ENCODE measurements around the gene EFNA1.
"Not testable (repeated sequence)": the region's sequence is repeated elsewhere in the genome, so short reads cannot be mapped to it uniquely, and the experiment has no call there.

Gene EFNA1

GRCh38 chr1:155139895-155140629 is 12.4 kb downstream of the EFNA1 start, which contains the start of gene DPM3:
DPM3 (minus strand) TSS chr1:155140531; CDS start chr1:155140240, 291 bp downstream.
- no peak for TF ChIP-seq CTCF (IDR thresholded peaks at IDR 0.05; ENCODE audit: low read depth, low read length)
- TF ChIP-seq MYC (IDR thresholded peaks at IDR 0.05; ENCODE audit: low read depth, low read length), result peak; percentile 29; the same call in 1 of the 2 replicates
- peak; percentile 51 for TF ChIP-seq MAX (IDR thresholded peaks at IDR 0.05; ENCODE audit: low read depth, low read length)
- TF ChIP-seq POLR2A (IDR thresholded peaks at IDR 0.05; ENCODE audit: extremely low read depth, insufficient read length), result peak; percentile 60
- DNase-seq (ENCODE audit: low read depth), result peak; percentile 90
- H3K4me3 ChIP-seq (ENCODE audit: low read depth, low read length), result peak within 1 kb of the TSS; percentile 93

GRCh38 chr1:155140630-155140953 is 12.9 kb downstream of the EFNA1 start:
- TF ChIP-seq MAX (IDR thresholded peaks at IDR 0.05; ENCODE audit: low read depth, low read length) (no peak), CTCF (IDR thresholded peaks at IDR 0.05; ENCODE audit: low read depth, low read length) (no peak), POLR2A (IDR thresholded peaks at IDR 0.05; ENCODE audit: extremely low read depth, insufficient read length) (no peak), MYC (IDR thresholded peaks at IDR 0.05; ENCODE audit: low read depth, low read length) (no peak)
- DNase-seq (ENCODE audit: low read depth), result no peak
- H3K4me3 ChIP-seq (ENCODE audit: low read depth, low read length), result peak overlapping the region; percentile 93

- TF ChIP-seq MYC (IDR thresholded peaks at IDR 0.05; ENCODE audit: low read depth, low read length) (no peak), MAX (IDR thresholded peaks at IDR 0.05; ENCODE audit: low read depth, low read length) (no peak), CTCF (IDR thresholded peaks at IDR 0.05; ENCODE audit: low read depth, low read length) (no peak), POLR2A (IDR thresholded peaks at IDR 0.05; ENCODE audit: extremely low read depth, insufficient read length) (no peak)
- H3K4me3 ChIP-seq (ENCODE audit: low read depth, low read length), result no peak overlapping the region
- no peak for DNase-seq (ENCODE audit: low read depth)
Measured at GRCh38 chr1:155141749-155142148, 14.1 kb downstream of the EFNA1 start.

- DNase-seq (ENCODE audit: low read depth), result no peak
- H3K4me3 ChIP-seq (ENCODE audit: low read depth, low read length), result no peak overlapping the region
- TF ChIP-seq POLR2A (IDR thresholded peaks at IDR 0.05; ENCODE audit: extremely low read depth, insufficient read length) (no peak), MYC (IDR thresholded peaks at IDR 0.05; ENCODE audit: low read depth, low read length) (no peak), MAX (IDR thresholded peaks at IDR 0.05; ENCODE audit: low read depth, low read length) (no peak), CTCF (IDR thresholded peaks at IDR 0.05; ENCODE audit: low read depth, low read length) (no peak)
Measured at GRCh38 chr1:155145491-155145890, 17.8 kb downstream of the EFNA1 start.

- not testable (repeated sequence) for H3K4me3 ChIP-seq (ENCODE audit: low read depth, low read length); DNase-seq (ENCODE audit: low read depth)
Measured at GRCh38 chr1:155155996-155156643, 28.4 kb downstream of the EFNA1 start.

GRCh38 chr1:155158991-155159390 is 31.3 kb downstream of the EFNA1 start:
- no peak for DNase-seq (ENCODE audit: low read depth)
- no peak for TF ChIP-seq MAX (IDR thresholded peaks at IDR 0.05; ENCODE audit: low read depth, low read length)
- no peak for TF ChIP-seq POLR2A (IDR thresholded peaks at IDR 0.05; ENCODE audit: extremely low read depth, insufficient read length)
- TF ChIP-seq CTCF (IDR thresholded peaks at IDR 0.05; ENCODE audit: low read depth, low read length), result no peak
- no peak for TF ChIP-seq MYC (IDR thresholded peaks at IDR 0.05; ENCODE audit: low read depth, low read length)
- H3K4me3 ChIP-seq (ENCODE audit: low read depth, low read length), result no peak overlapping the region
